HUDEP-2 (cell line): Measurements from ENCODE around the gene FAM187B.

Experiments
- DNase-seq, 76 experiments: peaks; one replicate each; lab custom pipeline; 2025; ENCODE audit not compliant: unreplicated experiment in 76 of 76; lab: John Stamatoyannopoulos, UW

Gene FAM187B

GRCh38 chr19:35264268-35265125, 36.0 kb upstream of the FAM187B start:
- no peak for DNase-seq

GRCh38 chr19:35262101-35262761, 33.7 kb upstream of the FAM187B start:
- DNase-seq: no peak

- DNase-seq: no peak
These were observed 33.0 kb upstream of the FAM187B start for GRCh38 chr19:35261356-35262100.

- DNase-seq: no peak
These were observed 32.3 kb upstream of the FAM187B start for GRCh38 chr19:35260694-35261304.

- DNase-seq: no peak
These were observed 28.5 kb upstream of the FAM187B start for GRCh38 chr19:35257113-35257461.

- no peak for DNase-seq
These were observed 28.0 kb upstream of the FAM187B start for GRCh38 chr19:35256566-35256965.

GRCh38 chr19:35254341-35255297, 26.1 kb upstream of the FAM187B start:
- DNase-seq: no peak

GRCh38 chr19:35253316-35254286, 25.1 kb upstream of the FAM187B start:
- no peak for DNase-seq

- DNase-seq: no peak
These were observed 22.9 kb upstream of the FAM187B start for GRCh38 chr19:35251456-35251855.

GRCh38 chr19:35249848-35250711, 21.5 kb upstream of the FAM187B start:
- DNase-seq: no peak

- DNase-seq: no peak
These were observed 20.8 kb upstream of the FAM187B start for GRCh38 chr19:35249146-35249847.

GRCh38 chr19:35248310-35249145, 20.0 kb upstream of the FAM187B start, which contains the start of gene LSR:
TSS of gene LSR (plus strand) at chr19:35249002. CDS start at chr19:35249023, 21 bp downstream.
- no peak for DNase-seq

GRCh38 chr19:35247526-35248309, 19.2 kb upstream of the FAM187B start:
- DNase-seq: no peak

- DNase-seq: no peak
These were observed 18.0 kb upstream of the FAM187B start for GRCh38 chr19:35246466-35247092.

- DNase-seq: no peak
These were observed 12.9 kb upstream of the FAM187B start for GRCh38 chr19:35241417-35241816.
